ENCODE data around the gene CATSPERZ.
"Not testable (repeated sequence)": the region's sequence is repeated elsewhere in the genome, so short reads cannot be mapped to it uniquely, and the experiment has no call there.

CATSPERZ gene

DNA sequence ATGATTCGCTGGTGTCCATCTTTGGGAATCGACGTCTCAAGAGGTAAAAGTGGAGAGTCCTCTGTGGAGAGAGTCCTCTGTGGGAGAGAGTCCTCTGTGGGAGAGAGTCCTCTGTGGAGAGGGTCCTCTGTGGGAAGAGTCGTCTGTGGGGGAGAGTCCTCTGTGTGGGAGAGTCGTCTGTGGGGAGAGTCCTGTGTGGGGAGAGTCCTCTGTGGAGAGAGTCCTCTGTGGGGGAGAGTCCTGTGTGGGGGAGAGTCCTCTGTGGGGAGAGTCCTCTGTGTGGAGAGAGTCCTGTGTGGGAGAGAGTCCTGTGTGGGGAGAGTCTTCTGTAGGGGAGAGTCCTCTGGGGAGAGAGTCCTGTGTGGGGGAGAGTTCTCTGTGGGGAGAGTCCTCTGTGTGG, 20.9 kb downstream of the CATSPERZ start:
- no peak for DNase-seq

DNA sequence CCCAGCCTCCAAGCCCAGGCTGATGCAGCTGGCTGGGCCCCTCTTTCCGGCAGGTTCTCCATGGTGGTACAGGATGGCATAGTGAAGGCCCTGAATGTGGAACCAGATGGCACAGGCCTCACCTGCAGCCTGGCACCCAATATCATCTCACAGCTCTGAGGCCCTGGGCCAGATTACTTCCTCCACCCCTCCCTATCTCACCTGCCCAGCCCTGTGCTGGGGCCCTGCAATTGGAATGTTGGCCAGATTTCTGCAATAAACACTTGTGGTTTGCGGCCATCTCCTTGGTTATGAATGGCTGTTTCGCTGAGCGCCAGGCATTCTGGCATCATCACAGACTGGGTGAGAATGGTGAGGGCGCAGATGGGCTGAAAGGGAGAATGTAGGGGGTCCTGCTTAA, 21.4 kb downstream of the CATSPERZ start:
- DNase-seq, result no peak

DNA sequence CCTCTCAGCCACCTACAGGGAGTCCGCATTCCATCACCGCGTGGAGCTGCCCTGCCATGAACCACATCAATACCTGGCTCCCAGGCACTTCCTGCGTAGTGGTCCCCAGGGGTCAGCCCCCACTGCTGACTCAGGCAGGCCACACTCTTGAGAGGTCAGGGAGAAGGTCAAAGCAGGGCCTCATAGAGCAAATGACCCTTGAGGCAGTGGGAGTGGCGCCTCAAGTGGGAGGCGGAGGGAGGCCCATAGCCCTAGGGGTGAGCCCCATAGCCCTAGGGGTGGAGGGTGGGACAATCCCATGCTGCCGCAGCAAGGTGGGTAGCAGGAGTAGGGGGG, 22.7 kb downstream of the CATSPERZ start:
- no peak for DNase-seq

DNA sequence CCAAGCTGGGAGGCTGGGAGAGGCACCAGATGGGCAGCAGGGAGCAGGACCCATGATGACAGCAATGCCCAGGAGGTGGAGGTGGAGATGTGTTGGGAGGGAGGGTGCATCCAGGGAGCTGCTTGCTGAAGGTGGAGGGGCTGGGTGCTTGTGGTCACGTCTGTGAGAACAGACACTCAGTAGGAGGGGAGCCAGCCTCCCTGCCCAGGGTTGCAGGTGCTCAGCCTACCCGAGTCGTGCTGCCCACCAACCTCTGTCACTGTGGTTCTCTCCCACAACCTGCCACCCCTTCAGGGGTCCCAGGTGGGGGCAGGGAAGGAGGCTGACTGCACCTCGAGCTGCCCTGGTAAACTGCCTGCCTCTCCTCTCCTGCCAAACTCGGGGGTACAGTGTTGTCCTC, 23.2 kb downstream of the CATSPERZ start:
- no peak for DNase-seq

DNA sequence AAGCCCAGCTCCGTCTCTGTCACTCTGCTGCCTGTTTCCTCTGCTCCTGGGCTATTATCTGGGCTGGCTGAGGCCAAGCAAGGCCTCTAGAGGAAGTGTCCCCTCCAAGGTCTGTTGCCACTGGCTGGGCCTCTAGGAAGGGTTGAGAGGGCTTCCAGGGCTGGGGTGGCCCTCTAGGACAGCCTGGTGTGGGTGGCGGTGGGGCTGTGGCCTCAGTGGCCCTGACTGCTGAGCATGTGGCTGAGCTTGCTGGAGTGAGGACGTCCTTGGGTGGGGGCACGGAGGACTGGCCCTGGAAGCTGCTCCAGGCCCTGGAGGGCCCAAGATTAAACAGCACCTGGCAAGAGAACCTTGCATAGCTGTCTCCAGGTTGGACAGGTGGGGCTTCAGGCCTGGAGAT, 23.8 kb downstream of the CATSPERZ start:
- not testable (repeated sequence) for DNase-seq

DNA sequence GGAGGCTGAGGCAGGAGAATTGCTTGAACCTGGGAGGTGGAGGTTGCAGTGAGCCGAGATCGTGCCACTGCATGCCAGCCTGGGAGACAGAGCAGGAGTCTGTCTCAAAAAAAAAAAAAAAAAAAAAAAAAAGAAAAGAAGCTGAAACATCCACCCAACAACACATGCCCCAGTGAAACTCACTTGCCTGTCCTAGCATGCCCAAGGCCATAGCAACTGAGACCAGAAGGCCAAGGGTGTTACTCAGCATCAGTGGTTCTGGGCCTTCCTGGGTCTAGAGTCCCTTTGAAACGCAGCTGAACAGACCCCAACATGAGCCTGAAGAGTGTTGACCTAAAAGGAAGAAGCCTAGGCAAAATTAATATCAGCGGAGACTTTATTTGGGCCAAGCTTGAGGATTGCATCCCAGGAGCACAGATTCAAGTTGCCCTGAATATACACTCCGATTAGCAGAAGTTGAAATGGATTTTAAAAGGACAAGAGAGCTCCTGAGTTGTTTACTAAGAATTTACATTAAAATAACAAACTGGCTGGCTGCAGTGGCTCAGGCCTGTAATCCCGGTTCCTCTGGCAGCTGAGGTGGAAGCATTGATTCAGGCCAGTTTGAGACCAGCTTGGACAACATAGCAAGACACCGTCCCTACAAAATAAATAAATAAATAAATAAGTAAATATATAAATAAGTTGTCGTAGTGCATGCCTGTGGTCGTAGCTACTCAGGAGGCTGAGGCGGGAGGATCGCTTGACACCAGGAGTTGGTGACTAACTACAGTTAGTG, 24.7 kb downstream of the CATSPERZ start:
- no peak for DNase-seq

DNA sequence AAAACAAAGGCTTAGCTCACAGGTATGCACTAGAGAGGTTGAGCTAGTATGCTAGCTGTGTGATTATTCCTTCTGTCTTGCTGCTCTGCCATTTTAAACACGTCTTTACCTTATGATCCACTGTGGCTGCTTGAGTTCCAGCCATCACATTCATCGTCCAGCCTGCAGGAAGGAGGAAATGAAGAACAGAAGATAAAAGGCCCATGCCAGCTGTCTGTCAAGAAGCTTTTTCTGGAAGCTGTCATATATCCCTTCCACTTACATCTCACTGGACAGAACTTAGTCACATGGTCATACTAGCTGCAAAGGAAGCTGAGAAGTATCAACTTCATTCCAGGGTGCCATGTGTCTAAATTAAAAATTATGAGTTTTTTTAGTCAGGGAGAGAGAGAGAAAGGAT, 27.2 kb downstream of the CATSPERZ start:
- DNase-seq, result no peak

DNA sequence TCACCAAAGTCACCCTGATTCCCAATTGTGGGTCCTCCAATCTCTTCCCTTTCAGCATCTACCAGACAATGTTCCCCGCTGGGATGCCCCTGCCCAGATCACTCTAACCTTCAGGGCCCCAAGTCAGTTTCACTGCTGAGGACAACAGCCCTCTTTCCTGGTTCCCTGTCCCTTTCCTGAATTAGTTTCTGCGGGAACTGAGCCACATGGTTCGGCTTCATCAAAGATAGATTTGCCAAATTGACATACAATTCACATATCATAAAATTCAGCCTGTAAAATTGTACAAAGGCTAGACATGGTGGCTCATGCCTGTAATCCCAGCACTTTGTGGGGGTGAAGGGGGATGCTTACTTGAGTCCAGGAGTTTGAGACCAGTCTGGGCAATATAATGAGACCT, 27.8 kb downstream of the CATSPERZ start:
- no peak for DNase-seq

DNA sequence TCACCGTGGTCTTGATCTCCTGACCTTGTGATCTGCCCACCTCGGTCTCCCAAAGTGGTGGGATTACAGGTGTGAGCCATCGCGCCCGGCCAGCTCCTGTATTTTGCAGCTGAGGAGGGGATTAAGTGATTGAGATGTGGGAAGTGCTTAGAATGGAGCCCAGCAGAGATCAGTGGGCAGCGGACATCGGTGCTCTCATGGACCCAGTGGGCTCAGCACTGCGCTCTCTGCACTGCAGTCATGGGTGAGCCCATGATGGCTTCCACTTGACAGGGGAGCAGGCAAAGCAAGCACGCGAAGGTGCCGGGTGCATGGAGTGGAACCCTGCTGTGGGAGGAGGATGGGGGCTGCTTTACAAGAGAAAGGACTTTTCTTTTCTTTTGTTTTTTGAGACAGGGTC, 30.7 kb downstream of the CATSPERZ start:
- DNase-seq, result no peak

DNA sequence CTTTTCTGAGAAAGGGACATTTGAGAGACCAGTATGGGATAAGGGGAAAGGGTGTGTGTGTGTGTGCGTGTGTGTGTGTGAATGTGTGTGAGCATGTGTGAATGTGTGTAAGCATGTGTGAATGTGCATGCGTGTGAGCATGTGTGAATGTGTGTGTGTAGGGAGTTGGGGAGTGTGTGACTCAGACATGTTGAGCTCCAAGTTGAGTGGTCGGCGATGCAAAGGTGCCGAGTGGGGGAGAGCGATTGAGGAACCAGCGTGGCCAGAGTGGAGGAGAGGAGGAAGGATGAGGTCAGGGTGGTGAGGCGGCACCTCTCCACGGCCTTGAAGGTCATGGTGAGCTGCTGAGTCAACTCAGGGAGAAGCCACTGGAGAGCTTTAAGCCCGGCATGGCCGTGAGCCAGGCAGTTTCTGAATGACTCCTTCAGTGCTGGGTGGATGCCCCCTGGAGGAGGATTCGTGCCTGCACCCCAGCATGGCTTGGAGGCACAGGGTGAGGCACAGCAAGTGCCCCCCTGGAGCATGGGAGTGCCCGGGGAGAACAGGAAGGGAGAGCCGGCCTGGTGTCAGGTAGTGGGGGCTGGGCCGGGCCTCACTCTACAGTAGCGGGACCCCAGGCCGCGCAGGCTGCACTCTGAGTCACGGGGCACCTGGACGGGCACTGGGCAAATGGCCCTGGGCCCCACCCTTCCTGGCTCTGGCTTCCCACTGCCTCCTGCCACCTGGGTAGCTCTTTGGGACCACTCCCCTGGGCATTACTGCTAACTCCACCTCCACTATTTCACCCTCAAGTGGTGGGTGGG, 31.6 kb downstream of the CATSPERZ start:
- DNase-seq, result peak; percentile 85

DNA sequence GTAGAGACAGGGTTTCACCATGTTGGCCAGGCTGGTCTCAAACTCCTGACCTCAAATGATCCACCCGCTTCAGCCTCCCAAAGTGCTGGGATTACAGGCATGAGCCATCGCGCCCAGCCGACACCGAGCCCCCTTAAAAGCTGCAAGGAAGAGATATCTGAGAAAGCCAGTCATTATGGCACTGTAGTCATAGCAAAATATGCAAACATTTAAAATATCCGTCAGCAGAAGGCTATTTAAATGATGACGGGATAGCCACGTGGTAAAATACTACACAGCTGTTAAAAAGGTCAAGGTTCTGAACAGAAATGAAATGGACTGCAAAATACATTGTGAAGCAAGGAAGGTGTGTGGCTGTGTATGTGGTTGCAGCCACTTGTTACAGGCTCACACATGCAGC, 33.4 kb downstream of the CATSPERZ start:
- no peak for DNase-seq

DNA sequence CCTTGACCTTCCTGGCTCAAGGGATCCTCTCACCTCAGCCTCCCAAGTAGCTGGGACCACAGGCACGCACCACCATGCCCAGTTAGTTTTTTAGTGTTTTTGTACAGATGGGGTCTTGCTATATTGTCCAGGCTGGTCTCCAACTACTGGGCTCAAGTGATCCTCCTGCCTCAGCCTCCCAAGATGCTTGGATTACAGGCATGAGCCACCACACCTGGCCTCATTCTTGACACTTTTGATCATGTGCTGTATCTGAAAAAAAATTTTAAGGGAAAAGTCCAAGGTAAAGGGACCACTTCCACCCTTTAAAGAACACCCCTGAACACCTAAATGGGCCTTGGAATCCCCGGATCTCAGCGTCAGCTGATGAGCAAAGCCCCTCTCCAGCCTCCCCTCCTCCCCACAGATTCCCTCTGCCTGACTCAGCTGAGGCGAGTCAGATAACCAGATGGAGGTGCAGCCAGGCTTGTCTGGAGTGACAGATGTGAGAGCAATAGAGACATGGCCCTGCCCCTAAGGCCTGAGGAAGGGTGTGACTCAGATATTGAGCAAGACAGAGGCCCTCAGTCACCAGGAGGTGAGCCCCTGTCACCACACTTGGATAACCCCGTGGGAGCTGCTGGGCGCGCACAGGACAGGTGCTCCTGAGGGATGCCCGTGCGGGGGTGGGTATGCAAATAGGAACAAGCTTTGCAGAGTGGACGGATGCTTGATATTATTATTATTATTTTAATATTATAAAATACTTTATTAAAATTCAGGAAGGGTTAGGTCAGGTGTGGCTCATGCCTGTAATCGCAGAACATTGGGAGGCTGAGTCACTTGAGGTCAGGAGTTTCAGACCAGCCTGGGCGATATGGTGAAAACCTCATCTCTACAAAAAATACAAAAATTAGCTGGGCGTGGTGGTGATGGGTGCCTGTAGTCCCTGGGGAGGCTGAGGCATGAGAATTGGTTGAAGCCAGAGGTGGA, 34.9 kb downstream of the CATSPERZ start:
- peak; percentile 77 for DNase-seq

DNA sequence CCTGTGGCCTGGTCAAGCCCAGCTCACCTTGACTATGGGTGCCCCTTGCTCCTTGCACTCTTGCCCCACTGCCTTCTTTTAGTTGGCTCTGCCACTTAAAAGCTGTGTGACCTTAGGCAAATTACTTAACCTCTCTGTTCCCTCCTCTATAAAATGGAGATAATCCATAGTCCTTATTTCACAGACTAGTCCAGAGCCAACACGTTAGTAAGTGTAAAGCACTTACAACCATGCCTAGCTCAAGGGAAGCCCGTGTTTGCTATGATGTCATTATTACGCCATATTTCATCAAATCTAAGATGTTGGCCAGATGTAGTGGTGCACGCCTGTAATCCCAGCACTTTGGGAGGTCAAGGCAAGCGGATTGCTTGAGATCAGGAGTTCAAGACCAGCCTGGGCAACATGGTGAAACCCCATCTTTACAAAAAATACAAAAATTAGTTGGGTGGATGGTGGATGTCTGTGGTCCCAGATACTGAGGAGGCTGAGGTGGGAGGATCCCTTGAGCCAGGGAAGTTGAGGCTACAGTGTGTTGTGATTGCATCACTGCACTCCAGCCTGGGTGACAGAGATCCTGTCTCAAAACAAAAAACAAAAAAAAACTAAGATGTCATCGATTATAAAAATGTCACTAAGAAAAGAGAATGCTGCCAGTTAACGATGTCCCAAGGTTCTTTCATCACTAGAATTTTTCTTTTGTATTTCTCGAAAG, 37.5 kb downstream of the CATSPERZ start:
- no peak for DNase-seq

DNA sequence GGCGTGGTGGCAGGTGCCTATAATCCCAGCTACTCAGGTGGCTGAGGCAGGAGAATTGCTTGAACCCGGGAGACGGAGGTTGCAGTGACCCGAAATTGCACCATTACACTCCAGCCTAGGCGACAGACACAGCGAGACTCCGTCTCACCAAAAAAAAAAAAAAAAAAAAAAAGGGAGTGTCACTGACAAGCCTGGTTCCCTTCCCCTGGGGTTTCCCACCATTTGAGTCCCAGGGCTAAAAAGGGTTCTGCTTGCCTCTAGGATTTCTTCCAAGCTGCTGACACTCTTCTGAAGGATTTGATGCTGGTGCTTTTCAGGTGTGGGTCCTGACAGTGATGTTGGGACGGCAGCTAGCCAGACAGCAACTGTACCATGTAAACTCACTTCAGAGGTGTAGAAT, 38.6 kb downstream of the CATSPERZ start:
- no peak for DNase-seq

DNA sequence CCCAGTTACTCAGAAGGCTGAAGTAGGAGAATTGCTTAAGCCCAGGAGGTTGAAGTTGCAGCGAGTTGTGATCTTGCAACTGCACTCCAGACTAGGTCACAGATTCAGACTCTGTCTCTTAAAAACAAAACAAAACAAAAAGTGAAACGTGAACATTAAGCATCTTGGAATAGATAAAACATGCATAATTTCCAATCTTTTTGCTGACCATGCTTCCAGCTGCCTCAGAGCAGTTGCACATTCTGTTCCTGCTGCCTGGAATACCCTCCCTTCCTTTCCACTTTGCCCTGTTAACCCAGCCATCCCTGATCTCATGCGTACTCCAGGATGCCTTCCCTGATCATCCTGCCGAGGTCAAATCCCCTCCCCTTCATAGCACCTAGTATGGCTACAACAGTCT, 39.1 kb downstream of the CATSPERZ start:
- no peak for DNase-seq

DNA sequence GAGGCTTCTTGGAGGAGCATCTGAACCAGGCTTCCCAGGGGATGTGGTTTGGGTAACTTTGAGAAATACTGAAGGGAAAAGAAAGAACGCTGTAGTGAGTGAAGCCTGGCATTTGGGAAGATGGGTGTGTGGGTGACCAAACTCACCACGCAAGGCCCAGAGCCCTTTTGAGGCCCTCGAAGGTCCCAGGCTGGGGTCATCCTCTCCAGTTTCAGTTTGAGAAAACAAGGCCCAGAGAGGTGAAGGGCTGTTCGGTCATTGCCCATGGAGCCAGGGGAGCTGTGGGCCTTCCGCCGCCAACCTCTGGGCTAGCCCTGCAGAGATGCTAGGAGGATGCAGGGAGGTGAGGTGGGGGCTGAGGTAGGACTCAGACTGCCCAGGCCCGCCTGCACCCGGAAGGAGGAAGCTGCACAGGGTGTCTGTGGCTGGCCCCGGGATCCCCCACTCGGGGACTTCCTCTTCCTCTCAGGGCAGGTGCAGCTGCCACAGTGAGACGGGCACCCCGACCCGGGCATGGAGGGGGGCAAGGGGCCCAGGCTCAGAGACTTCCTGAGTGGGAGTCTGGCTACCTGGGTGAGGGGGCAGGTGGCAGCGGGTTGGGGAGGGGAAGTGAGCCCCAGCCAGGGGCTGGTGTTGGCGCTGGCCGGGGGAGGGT, 39.7 kb downstream of the CATSPERZ start, which contains the start of gene CCDC88B:
Gene CCDC88B, plus strand, starts transcription at position 451 of the 655 bp plus-strand sequence. Its CDS starts 63 bp downstream, at position 514.
- peak; percentile 94 for DNase-seq

DNA sequence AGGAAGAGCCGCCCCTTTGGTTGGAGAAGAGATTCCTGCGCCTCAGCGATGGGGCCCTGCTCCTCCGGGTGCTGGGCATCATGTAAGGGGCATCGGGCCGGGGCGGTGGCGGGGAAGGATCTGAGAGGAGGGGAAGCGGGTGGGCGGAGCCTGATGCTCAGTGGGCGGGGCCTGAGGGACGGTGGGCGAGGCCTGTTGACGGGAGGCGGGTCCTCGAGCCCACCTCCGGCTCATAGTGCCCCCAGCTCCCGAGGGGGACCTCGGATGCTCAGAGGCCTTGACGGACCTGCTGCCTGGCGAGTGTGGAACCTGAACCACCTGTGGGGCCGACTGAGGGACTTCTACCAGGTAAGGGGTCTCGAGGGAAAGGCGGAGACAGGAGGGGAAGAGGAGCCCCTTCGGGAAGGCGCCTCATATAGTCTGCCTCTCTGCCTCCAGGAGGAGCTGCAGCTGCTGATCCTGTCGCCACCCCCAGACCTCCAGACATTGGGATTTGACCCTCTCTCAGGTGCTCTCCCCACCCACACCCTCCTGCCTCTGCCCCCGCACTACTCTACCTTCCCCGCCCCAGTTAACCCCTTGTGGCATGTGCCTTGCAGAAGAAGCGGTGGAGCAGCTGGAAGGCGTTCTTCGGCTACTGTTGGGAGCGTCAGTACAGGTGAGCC, 40.6 kb downstream of the CATSPERZ start:
- peak; percentile 77 for DNase-seq

DNA sequence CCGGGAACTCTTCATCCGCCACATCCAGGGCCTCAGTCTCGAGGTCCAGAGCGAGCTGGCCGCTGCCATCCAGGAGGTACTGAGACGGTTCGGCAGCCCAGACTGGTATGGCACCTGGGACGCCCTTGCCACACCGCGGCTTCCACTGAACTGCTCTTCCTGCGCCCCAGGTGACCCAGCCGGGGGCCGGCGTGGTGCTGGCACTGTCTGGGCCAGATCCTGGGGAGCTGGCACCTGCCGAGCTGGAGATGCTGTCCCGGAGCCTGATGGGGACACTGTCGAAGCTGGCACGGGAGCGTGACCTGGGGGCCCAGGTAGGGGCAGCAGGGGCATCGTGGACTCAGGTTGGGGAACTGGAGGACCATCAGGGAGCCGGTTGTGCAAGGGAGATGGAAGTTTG, 41.3 kb downstream of the CATSPERZ start:
- no peak for DNase-seq

DNA sequence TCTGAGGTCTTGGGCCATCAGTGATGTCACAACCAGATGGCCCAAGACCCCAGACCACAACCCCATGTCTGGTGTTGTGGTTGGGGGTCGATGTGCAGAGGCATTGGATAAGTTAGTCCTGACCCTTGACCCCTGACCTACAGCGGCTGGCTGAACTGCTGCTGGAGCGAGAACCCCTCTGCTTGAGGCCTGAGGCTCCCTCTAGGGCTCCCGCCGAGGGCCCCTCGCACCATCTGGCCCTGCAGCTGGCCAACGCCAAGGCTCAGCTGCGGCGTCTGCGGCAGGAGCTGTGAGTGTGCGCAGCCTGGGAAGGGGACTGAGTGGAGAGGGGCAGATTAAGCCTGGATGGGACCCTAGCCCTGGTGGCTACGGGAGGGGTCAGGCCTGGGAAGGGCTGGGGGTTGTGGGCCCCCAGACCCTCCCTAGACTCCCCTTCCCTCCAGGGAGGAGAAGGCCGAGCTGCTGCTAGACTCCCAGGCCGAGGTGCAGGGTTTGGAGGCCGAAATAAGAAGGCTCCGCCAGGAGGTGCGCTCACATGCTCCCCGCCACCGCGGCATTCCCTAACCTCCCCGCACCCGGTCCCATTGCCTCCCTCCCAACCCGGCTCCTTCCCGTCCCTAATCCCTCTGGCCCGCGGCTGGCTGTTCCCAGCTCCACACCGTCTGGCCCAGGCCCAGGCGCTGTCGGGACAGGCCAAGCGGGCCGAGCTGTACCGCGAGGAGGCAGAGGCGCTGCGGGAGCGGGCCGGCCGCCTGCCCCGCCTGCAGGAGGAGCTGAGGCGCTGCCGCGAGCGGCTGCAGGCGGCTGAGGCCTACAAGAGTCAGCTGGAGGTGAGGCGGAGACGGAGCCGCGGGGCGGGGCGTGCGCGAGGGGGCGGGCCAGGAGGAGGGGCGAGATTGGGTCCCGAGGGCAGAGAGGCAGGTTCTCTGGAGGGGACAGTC, 42.0 kb downstream of the CATSPERZ start:
- DNase-seq, result peak; percentile 90

All from CD4-positive, alpha-beta T cell treated with Interleukin-15 for 1 hour (primary cell).